Activated T-helper 2 cell treated with anti-CD3 and anti-CD28 coated beads, Interferon-gamma antibody, Interleukin-2, Interleukin-4, amounts not matched to agents 10 μg/mL and 5 μg/mL and 100 μg/mL, durations not matched to agents 14 hours and 24 hours and 36 hours (primary cell): ENCODE data around the gene DAPK1. TPM values are rescaled to one million over a fixed set of nuclear protein-coding genes. Genes with fewer than 3 reads are reported as not detected.

Experiments
- DNase-seq: peaks from one replicate; pipeline ENCODE4 v3.0.0; 2021; ENCODE audit warnings: low spot score
- H3K27ac Mint-ChIP-seq: one replicate; pipeline ENCODE4 v1.8.0; 2021; ENCODE audit warnings: mixed read lengths
- H3K27me3 Mint-ChIP-seq: one replicate; pipeline ENCODE4 v1.8.0; 2021; ENCODE audit warnings: low read depth, mixed read lengths
- H3K36me3 Mint-ChIP-seq: one replicate; pipeline ENCODE4 v1.8.0; 2021; ENCODE audit warnings: low read depth, mixed read lengths
- H3K4me1 Mint-ChIP-seq: one replicate; pipeline ENCODE4 v1.8.0; 2021; ENCODE audit warnings: low read depth, mixed read lengths
- H3K4me3 Mint-ChIP-seq: one replicate; pipeline ENCODE4 v1.8.0; 2021; ENCODE audit warnings: low read depth, mild to moderate bottlenecking, moderate library complexity, mixed read lengths
- H3K9me3 Mint-ChIP-seq: one replicate; pipeline ENCODE4 v1.8.0; 2021; ENCODE audit warnings: mixed read lengths
- intact Hi-C: fragments of 100-400 bp; cut with micrococcal nuclease; formaldehyde crosslinking; loops from one replicate; pipeline ENCODE4 v1.15.1; 2023
- total RNA-seq: library from RNA; stranded (reverse); gene quantifications from 2 replicates; pipeline ENCODE4 v1.2.3, GENCODE V29; 2022

The DAPK1 gene
- total RNA-seq, 1 donor from 2014 or later, result 39.1 TPM

GRCh38 chr9:87671925-87672324 is 174.3 kb downstream of the DAPK1 start:
- intact Hi-C loops, result no loop called here
- H3K27me3 Mint-ChIP-seq, result no peaks in the 10 kb centered on the region

GRCh38 chr9:87672586-87672985 is 174.9 kb downstream of the DAPK1 start:
- Mint-ChIP-seq H3K4me3 (no peak overlapping the region), H3K9me3 (no peaks in the 10 kb centered on the region), H3K4me1 (peaks cover 4% of the 10 kb centered on the region), H3K36me3 (no peaks in the 10 kb centered on the region), H3K27ac (no peak overlapping the region), H3K27me3 (no peaks in the 10 kb centered on the region)
- no peak for DNase-seq
- intact Hi-C loops, result no loop called here

More at GRCh38 chr9:87671925-87672324, 174.3 kb downstream of the DAPK1 start:
- Mint-ChIP-seq H3K4me1 (peaks cover 4% of the 10 kb centered on the region), H3K36me3 (no peaks in the 10 kb centered on the region), H3K9me3 (no peaks in the 10 kb centered on the region), H3K27ac (no peak overlapping the region), H3K4me3 (no peak overlapping the region)
- DNase-seq, result no peak

DNA sequence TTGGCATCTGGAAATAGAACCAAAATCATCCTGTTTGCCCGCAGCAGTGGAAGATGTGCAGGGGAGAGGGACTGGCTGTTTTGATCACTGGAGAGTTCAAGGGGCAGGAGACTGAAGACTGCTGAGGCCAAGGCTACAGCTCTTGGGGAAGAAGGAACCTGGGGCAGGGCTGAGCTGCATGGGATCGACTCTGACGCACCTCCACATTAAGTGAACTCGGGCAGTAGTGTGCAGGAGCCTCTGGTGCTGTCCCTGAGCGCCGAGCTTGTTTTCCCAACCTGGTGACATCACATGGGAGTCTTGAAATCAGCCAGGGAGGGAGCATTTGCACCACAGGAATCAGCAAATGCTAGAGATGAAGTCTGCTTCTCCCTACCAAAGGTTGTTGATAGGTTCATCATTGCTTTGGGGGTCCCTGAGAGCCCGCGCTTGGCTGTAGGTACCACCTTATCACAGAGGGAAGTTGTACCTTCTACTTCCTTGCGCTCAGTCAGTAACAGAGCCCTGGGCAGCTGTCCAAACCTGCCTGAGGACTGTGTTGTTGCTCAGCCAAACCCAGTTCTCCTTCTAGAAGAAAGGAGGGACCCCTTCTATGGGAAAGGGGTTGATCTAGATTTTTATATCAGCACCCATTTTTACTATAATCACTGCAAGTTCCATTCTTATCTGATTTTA is 175.9 kb downstream of the DAPK1 start:
- peaks cover 4% of the 10 kb centered on the region for H3K4me1 Mint-ChIP-seq
- H3K27me3 Mint-ChIP-seq, result no peaks in the 10 kb centered on the region
- no peaks in the 10 kb centered on the region for H3K9me3 Mint-ChIP-seq
- H3K36me3 Mint-ChIP-seq, result no peaks in the 10 kb centered on the region
- H3K27ac Mint-ChIP-seq, result no peak overlapping the region
- intact Hi-C loops, result no loop called here
- no peak overlapping the region for H3K4me3 Mint-ChIP-seq
- DNase-seq, result no peak

DNA sequence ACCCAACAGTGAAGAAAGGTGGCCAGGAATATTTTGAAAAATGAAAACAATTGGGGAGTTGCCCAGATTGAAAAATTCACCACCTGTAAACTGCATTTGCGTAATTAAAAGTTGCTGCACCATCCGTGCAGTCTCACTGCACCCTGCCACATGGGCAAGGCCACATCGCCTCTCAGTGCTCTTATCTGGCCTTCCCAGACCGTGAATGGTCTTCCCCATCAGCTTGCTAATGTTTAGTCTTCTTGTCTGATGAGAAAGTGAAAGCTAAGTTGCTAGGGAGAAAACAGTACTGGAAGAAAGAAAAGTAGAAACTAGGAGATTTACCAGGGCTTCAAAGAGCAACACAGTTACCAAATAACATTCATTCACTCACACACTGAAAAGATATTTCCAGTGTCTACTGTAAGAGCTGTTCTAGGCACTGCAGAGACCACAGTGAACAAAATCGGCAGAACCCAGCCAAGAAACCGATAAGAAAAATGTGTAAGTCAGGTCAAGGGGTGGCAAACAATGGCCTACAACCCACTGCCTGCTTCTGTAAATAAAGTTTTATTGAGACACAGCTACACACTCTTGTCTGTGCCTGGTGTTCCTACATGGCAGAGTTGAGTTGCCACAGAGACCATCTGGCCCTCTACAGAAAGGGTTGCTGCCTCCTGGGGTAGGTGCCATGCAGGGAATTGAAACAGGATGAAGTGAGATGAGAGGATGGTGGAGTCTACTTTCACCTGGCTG is 177.1 kb downstream of the DAPK1 start:
- Mint-ChIP-seq H3K4me1 (peaks cover 5% of the 10 kb centered on the region), H3K4me3 (no peak overlapping the region), H3K27ac (no peak overlapping the region), H3K9me3 (no peaks in the 10 kb centered on the region), H3K27me3 (no peaks in the 10 kb centered on the region), H3K36me3 (no peaks in the 10 kb centered on the region)
- DNase-seq, result no peak
- intact Hi-C loops, result no loop called here

DNA sequence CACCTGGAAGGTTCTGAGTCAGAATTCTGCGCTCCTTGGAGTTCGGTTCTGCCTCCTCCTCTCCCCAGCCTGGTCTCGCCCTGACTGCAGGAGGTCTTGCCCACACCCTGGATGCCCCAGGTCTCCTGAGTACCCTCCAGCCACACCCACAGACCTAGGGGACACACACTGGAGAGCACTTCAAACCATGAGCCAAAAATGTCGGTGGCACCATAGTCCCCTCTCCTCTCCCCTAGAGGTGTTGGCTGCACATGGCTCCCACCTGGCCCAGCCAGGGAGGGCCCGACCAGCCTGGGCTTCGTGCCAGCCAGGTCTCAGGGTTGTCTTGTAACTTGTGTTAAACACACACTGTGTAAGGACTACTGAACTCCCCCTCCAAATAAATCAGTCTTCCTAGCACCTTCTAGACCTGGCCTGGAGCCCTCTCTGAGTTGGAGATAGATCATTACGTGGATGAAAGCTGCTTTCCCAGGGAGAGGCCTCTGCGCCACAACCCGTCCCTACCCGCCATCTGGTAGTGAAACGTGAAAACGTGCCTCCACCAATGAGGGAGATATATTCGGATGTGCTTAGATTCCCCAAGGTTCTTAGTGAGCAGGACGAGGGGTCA is 178.3 kb downstream of the DAPK1 start:
- DNase-seq, result no peak
- Mint-ChIP-seq H3K27ac (no peak overlapping the region), H3K4me1 (peaks cover 5% of the 10 kb centered on the region), H3K36me3 (no peaks in the 10 kb centered on the region), H3K9me3 (no peaks in the 10 kb centered on the region), H3K4me3 (no peak overlapping the region), H3K27me3 (no peaks in the 10 kb centered on the region)
- intact Hi-C loops, result no loop called here

GRCh38 chr9:87676976-87677775 is 179.5 kb downstream of the DAPK1 start:
- no peaks in the 10 kb centered on the region for H3K36me3 Mint-ChIP-seq
- no peaks in the 10 kb centered on the region for H3K27me3 Mint-ChIP-seq
- DNase-seq, result no peak
- H3K27ac Mint-ChIP-seq, result no peak overlapping the region
- no peak overlapping the region for H3K4me3 Mint-ChIP-seq
- intact Hi-C loops, result no loop called here
- H3K9me3 Mint-ChIP-seq, result no peaks in the 10 kb centered on the region
- H3K4me1 Mint-ChIP-seq, result peaks cover 5% of the 10 kb centered on the region

DNA sequence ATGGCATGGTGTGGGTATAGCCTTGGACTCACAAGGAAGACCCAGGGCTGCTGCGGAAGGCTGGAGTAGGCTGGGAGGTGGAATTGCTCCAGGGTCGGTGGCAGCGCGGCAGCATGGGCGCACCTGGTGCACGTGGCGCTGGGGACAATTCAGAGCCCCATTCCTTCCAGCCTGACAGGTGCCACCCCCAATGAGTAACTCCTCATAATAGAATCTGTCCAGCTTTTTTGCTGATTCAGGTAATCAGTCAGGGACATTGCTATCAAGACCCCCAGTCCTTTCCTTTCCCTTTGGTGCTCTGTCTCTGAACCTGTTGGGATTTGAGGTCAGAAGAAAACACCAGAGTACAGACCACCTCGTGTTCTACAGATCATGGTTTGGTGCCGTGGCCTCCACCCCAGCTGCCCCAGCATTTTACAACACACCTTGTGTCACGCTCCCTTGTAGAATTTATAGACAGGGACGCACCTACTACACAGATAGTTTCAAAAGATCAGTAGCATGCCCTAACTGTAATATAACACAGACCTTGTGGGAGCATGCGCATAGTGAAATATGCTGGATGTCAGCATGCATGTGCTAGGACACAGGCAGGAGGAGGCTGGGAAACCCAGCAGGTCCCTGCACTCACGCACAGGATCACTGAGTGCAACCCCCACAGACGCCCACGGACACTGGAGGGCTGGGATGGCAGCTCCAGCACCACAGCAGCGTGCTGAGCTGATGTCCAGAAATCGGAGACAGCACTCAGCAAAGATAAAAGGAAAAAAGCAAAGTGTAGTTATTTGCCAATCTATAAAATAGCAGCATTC is 180.3 kb downstream of the DAPK1 start:
- Mint-ChIP-seq H3K36me3 (no peaks in the 10 kb centered on the region), H3K27me3 (no peaks in the 10 kb centered on the region)
- intact Hi-C loops, result loop anchor here (2.0 kb wide), 1 partner anchor 135 kb away; no protein-coding TSS in a partner anchor

DNA sequence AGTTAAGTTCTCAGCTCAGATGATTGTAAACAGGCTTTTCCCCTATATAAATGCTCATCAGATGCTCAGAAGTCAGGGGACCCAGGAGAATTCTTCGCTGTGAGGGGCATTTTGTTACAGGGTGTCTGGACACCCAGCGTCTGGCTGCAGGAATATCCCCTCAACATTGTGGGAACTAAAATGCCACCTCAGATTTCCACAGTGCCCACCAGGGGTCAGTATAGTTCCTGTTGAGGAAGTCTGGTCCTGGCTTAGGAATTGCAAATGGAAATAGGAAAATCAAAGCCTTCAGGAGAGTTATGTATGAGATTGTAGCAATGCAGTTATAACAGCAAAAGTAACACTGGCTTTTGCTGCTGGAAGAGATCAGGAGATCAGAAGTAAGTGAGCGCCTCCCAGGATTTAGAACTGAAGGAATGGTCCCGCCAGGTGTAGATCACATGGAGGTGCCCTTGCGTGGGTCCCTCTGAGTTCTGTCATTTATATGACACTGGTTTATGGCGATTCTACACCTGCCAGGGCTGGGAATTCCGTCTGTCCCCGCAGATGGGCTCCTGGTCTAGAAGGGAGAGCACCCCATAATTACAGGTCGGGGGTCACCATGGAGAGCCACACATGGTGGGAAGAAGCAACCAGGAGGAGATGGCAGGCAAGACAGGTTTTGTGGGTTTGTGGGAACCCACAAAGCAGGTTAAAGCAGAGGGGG is 181.1 kb downstream of the DAPK1 start:
- intact Hi-C loops, result loop anchor here (2.0 kb wide), 1 partner anchor 134 kb away; no protein-coding TSS in a partner anchor
- H3K4me3 Mint-ChIP-seq, result no peak overlapping the region
- H3K4me1 Mint-ChIP-seq, result peaks cover 5% of the 10 kb centered on the region
- H3K36me3 Mint-ChIP-seq, result no peaks in the 10 kb centered on the region
- H3K27me3 Mint-ChIP-seq, result no peaks in the 10 kb centered on the region
- no peak for DNase-seq
- H3K27ac Mint-ChIP-seq, result no peak overlapping the region
- no peaks in the 10 kb centered on the region for H3K9me3 Mint-ChIP-seq

More for the DNA sequence above, 180.3 kb downstream of the DAPK1 start:
- Mint-ChIP-seq H3K4me3 (no peak overlapping the region), H3K9me3 (no peaks in the 10 kb centered on the region), H3K27ac (no peak overlapping the region), H3K4me1 (peaks cover 5% of the 10 kb centered on the region)
- DNase-seq, result no peak

DNA sequence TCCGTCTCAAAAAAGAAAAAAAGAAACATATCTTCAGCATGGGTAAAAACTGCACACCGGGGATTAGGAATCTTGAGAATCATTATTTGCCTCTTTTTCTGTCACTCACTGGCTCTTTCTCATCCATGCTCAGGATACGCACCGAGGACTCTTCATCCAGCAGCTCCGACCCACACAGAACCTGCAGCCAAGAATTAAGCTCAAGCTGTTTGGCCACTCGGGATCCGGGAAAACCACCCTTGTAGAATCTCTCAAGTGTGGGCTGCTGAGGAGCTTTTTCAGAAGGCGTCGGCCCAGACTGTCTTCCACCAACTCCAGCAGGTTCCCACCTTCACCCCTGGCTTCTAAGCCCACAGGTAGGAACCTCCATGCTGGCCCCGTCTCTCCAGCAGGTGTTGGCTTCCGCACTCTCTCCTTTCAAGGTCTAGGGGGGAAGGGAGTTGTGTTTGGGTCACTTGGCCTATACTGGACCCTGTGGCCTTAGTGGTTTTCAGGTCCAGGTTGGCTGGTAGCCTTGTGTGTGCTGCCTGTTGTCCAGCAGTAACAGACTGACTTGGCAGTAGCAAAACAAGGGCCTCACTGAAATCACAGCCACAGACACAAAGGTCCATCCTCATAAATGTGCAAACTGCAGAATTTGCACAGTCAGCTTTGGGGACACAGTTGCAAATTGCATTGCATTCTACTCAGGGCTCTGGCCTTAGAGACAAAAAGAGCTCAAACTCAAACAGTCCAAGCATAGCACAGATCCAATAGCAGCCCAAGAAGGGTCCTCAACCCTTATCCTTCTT is 183.8 kb downstream of the DAPK1 start:
- Mint-ChIP-seq H3K9me3 (no peaks in the 10 kb centered on the region), H3K27me3 (no peaks in the 10 kb centered on the region), H3K36me3 (peaks cover 4% of the 10 kb centered on the region), H3K4me3 (no peak overlapping the region), H3K27ac (no peak overlapping the region), H3K4me1 (peaks cover 13% of the 10 kb centered on the region)
- DNase-seq, result no peak
- intact Hi-C loops, result no loop called here

GRCh38 chr9:87682085-87682484 is 184.4 kb downstream of the DAPK1 start:
- Mint-ChIP-seq H3K4me3 (no peak overlapping the region), H3K27me3 (no peaks in the 10 kb centered on the region), H3K4me1 (peaks cover 13% of the 10 kb centered on the region), H3K9me3 (no peaks in the 10 kb centered on the region), H3K36me3 (peaks cover 4% of the 10 kb centered on the region), H3K27ac (no peak overlapping the region)
- intact Hi-C loops, result no loop called here
- no peak for DNase-seq

DNA sequence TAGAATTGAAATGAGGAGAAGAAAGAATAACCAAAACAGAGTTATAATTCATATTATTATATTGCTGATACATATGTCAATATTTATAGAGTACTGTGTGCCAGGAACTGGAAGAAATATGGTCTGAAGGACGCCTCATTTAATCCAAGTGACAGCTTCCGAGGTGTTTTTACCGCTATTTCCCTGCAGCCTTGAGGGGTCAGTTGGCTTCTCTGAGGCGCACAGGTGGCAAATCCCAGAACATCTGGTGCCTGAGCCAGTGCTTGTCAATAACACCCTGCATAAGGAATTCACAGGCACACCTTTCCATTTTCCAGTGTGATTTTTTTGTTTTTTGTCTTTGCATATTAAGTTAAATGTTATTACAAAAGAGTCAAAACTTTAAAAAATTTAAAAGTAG is 185.0 kb downstream of the DAPK1 start:
- Mint-ChIP-seq H3K9me3 (no peaks in the 10 kb centered on the region), H3K36me3 (peaks cover 4% of the 10 kb centered on the region), H3K27ac (no peak overlapping the region), H3K4me1 (peaks cover 13% of the 10 kb centered on the region), H3K4me3 (no peak overlapping the region), H3K27me3 (no peaks in the 10 kb centered on the region)
- intact Hi-C loops, result no loop called here
- no peak for DNase-seq
